ENCODE measurements around the gene ULK1. TPM values are rescaled to one million over a fixed set of nuclear protein-coding genes. Genes with fewer than 3 reads are reported as not detected.

Gene ULK1
- total RNA-seq, 1 experiment from 2014 or later: 34.2 TPM

DNA sequence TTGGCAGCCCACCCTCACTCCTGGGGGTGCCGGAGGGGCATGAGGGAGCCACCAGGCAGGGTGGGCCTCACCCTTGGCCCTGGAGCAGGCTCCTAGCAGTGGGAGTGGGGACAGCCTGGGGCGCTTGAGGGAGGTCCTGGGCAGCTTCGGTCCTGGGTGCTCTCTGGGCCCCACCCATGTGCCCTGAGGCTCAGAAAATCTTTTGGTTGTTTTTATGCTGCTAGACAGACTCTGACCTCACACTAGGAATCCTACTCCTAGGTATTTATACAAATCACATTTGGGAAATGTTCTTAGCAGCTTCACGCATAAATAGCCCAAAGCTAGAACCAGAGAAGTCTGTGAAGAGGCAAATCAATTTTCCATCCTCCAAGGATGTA lies 10.9 kb upstream of the ULK1 start:
- Histone ChIP-seq H3K4me2 (ENCODE audit: low read length) (no peak overlapping the region), H3K27me3 (ENCODE audit: insufficient read depth, low read length) (no peaks in the 10 kb centered on the region), H3K9ac (ENCODE audit: low read length) (no peak overlapping the region), H3K4me1 (ENCODE audit: control insufficient read depth in 1 of 2, insufficient read depth in 2 of 2, low read length in 2 of 2) (peaks cover 3 to 9% of the 10 kb centered on the region in 2 experiments; a peak in 3 of 4 replicates), H3K27ac (ENCODE audit: low read depth, low read length) (no peak overlapping the region), H3K9me3 (ENCODE audit: control insufficient read depth in 1 of 2, insufficient read depth in 1 of 2, low read depth in 1 of 2, low read length in 2 of 2) (no peaks in the 10 kb centered on the region), H2AFZ (ENCODE audit: low read depth, low read length, poor library complexity, severe bottlenecking) (no peak overlapping the region), H4K20me1 (ENCODE audit: insufficient read depth) (no peaks in the 10 kb centered on the region), H3K36me3 (ENCODE audit: control insufficient read depth in 1 of 2, insufficient read depth in 2 of 2, low read length in 2 of 2) (no peaks in the 10 kb centered on the region), H3K4me3 (replicated peaks in 1 of 2; ENCODE audit: low read depth in 1 of 2, low read length in 2 of 2) (no peak overlapping the region), H3K79me2 (ENCODE audit: insufficient read depth, low read length) (no peaks in the 10 kb centered on the region), H3K9me2 (ENCODE audit: insufficient read depth) (no peaks in the 10 kb centered on the region)
- ChIA-PET CTCF (no interaction called here), POLR2A (interaction anchor here (1.2 kb wide), 1 partner anchor 13 kb away, joined by 3 read pairs; no protein-coding TSS in a partner anchor), RAD21 (ENCODE audit: low non-redundant PET in 1 of 2, low total read pairs in 2 of 2, uncharacterized antibody in 2 of 2, unreplicated experiment in 2 of 2) (no interaction called here)
- intact Hi-C loops (cut with micrococcal nuclease): no loop called here
- ATAC-seq (peak; percentile 34; the same call in 1 of the 2 replicates), DNase-seq (ENCODE audit: low read depth, low spot score) (no peak)
- no TSS peak for BruUV-seq (replicated peaks)
- TF ChIP-seq SRF (IDR thresholded peaks at IDR 0.05; ENCODE audit: low read depth) (no peak), EGR1 (IDR thresholded peaks at IDR 0.05; ENCODE audit: low read depth) (no peak), ELF1 (IDR thresholded peaks at IDR 0.05; ENCODE audit: borderline replicate concordance, low read depth) (no peak), MAX (IDR thresholded peaks at IDR 0.05) (no peak), CTCF (IDR thresholded peaks at IDR 0.05 in 2 of 3, conservative IDR thresholded peaks at IDR 0.05 in 1 of 3; ENCODE audit: borderline replicate concordance in 1 of 3, insufficient read depth in 1 of 3, low read depth in 2 of 3, low read length in 2 of 3) (no peak), TCF7L2 (IDR thresholded peaks at IDR 0.05; ENCODE audit: borderline replicate concordance, extremely low read depth, insufficient read depth, insufficient read length) (no peak), EZH2 (IDR thresholded peaks at IDR 0.05) (no peak), CBX3 (IDR thresholded peaks at IDR 0.05; ENCODE audit: low read depth) (no peak), ZBTB33 (IDR thresholded peaks at IDR 0.05; ENCODE audit: extremely low read depth, insufficient replicate concordance, low read length) (no peak), SP1 (IDR thresholded peaks at IDR 0.05; ENCODE audit: low read depth) (no peak), RAD21 (IDR thresholded peaks at IDR 0.05; ENCODE audit: low read depth) (no peak), FOSL1 (IDR thresholded peaks at IDR 0.05; ENCODE audit: low read depth) (no peak), CEBPB (IDR thresholded peaks at IDR 0.05; ENCODE audit: low read depth) (no peak), ZNF274 (IDR thresholded peaks at IDR 0.05; ENCODE audit: low read depth, low read length) (no peak), SIN3A (IDR thresholded peaks at IDR 0.05; ENCODE audit: low read depth) (no peak), YY1 (IDR thresholded peaks at IDR 0.05; ENCODE audit: extremely low read depth, insufficient replicate concordance, low read depth, low read length) (no peak), JUND (IDR thresholded peaks at IDR 0.05) (no peak), POLR2AphosphoS5 (IDR thresholded peaks at IDR 0.05; ENCODE audit: low read depth, low read length) (no peak)
- TF ChIP-seq, protein P1, sequence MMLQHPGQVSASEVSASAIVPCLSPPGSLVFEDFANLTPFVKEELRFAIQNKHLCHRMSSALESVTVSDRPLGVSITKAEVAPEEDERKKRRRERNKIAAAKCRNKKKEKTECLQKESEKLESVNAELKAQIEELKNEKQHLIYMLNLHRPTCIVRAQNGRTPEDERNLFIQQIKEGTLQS (IDR thresholded peaks at IDR 0.05): no peak
- TF ChIP-seq, protein P2, sequence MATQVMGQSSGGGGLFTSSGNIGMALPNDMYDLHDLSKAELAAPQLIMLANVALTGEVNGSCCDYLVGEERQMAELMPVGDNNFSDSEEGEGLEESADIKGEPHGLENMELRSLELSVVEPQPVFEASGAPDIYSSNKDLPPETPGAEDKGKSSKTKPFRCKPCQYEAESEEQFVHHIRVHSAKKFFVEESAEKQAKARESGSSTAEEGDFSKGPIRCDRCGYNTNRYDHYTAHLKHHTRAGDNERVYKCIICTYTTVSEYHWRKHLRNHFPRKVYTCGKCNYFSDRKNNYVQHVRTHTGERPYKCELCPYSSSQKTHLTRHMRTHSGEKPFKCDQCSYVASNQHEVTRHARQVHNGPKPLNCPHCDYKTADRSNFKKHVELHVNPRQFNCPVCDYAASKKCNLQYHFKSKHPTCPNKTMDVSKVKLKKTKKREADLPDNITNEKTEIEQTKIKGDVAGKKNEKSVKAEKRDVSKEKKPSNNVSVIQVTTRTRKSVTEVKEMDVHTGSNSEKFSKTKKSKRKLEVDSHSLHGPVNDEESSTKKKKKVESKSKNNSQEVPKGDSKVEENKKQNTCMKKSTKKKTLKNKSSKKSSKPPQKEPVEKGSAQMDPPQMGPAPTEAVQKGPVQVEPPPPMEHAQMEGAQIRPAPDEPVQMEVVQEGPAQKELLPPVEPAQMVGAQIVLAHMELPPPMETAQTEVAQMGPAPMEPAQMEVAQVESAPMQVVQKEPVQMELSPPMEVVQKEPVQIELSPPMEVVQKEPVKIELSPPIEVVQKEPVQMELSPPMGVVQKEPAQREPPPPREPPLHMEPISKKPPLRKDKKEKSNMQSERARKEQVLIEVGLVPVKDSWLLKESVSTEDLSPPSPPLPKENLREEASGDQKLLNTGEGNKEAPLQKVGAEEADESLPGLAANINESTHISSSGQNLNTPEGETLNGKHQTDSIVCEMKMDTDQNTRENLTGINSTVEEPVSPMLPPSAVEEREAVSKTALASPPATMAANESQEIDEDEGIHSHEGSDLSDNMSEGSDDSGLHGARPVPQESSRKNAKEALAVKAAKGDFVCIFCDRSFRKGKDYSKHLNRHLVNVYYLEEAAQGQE (IDR thresholded peaks at IDR 0.05; ENCODE audit: low read depth): no peak

Measured in HCT116 (cell line).